Peyer's patch (tissue), 4 donors: ENCODE measurements around the gene CACNA1H.

Source experiments
- CTCF ChIP-seq, 6 experiments: fragments of 450-650 bp in 4 of 6; fragments of 200-600 bp in 2 of 6; sonication (generic) in 1 of 6; IDR thresholded peaks; one replicate each; pipeline ENCODE4 v1.5.1; 2017 to 2019; ENCODE audit warnings: antibody characterized with exemption in 6 of 6, mild to moderate bottlenecking in 3 of 6, moderate library complexity in 1 of 6
- POLR2A ChIP-seq, 2 donors: fragments of 450-650 bp; IDR thresholded peaks; one replicate each; pipeline ENCODE4 v1.5.1; 2017; ENCODE audit warnings: antibody characterized with exemption in 2 of 2, mild to moderate bottlenecking in 2 of 2, moderate library complexity in 2 of 2

DNA sequence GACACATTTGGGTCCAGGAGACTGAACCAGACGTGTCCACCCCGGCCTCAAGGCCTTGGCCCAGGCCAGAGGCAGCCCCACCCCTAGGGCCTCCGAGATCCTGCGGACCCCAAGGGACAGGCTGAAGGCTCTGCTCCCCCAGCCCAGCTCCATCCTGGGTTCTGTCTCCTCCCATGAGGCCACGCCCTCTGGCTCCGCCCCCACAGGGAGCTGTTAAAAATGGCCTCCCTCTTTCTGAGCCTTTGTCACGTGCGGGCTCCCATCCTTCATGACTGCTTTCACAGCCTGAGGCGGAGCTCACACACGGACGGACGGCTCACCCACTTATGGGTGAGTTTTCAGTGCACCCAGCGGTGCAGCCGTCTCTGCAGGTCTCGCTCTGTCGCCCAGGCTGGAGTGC lies 6.5 kb upstream of the CACNA1H start:
- no peak for TF ChIP-seq POLR2A (IDR thresholded peaks at IDR 0.05)
- TF ChIP-seq CTCF (IDR thresholded peaks at IDR 0.05) = no peak
